GM19025 (cell line): ENCODE results near the gene ANKS1B.

Experiments
- ATAC-seq: cut with Tn5 transposase; IDR thresholded peaks from one replicate; pipeline ENCODE4 v1.9.1; 2021; ENCODE audit warnings: mild to moderate bottlenecking, low read depth, moderate library complexity; ENCODE audit not compliant: unreplicated experiment

Gene ANKS1B

DNA sequence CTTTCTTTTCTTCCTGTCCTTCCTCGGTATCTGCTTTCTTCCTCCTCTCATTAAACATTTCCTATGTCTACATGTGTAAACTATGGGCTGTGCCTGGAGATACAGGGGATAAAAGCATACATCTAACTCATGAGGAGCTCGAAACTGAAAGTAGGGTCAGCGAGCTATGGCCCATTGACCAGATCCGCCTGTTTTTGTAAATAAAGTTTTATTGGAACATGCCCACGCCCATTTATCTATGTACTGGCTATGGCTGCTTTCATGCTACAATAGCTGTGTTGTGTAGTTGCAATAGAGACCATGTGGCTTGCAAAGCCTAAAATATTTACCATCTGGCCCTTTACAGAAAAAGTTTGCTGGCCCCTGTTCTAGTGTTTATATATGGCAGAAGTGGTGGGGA lies 838.0 kb downstream of the ANKS1B start:
- ATAC-seq = no peak

- no peak for ATAC-seq
Observed at GRCh38 chr12:99146185-99146584, 838.6 kb downstream of the ANKS1B start.

GRCh38 chr12:99142651-99143050 lies 842.1 kb downstream of the ANKS1B start:
- ATAC-seq = no peak

- ATAC-seq = no peak
Observed at GRCh38 chr12:99140017-99140720, 844.6 kb downstream of the ANKS1B start.

GRCh38 chr12:99138393-99138792 lies 846.3 kb downstream of the ANKS1B start:
- no peak for ATAC-seq

DNA sequence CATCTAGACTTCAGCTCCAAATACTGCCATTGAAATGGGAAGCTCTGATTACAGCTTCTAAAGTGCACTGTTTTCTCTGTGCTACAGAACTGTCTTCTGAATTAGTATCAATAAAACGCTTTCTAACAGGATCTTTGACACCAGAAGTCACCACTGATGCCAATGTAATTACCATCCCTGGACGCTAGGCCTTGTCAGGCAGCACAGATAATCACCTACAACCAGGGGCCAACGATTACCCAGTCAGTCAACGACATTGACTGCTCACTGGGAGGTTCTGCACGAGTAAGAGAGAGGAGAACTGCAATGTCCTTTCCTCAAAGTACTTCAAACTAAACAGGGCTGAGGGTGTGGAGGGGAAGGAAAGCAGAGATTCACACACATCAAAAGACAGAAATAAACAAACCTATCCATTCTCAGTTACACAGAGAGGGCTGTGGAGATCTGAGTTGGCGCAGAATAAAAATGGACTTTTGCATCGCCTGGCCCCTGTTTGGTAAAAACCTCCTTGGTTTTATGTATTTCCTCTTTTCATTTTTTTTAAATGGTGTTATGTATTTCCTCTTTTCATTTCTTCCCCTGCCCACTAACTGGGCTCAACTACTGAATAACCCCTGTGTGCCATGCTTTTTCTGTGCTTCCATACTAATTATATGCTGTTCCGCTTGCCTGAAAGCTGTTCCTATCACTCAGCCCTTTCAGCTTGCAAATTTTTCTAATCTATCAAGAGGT lies 847.4 kb downstream of the ANKS1B start:
- ATAC-seq = no peak

- ATAC-seq = no peak
Observed at GRCh38 chr12:99136516-99136915, 848.2 kb downstream of the ANKS1B start.

- ATAC-seq = no peak
Observed at GRCh38 chr12:99135376-99135775, 849.4 kb downstream of the ANKS1B start.

GRCh38 chr12:99133401-99133800 lies 851.3 kb downstream of the ANKS1B start:
- no peak for ATAC-seq

DNA sequence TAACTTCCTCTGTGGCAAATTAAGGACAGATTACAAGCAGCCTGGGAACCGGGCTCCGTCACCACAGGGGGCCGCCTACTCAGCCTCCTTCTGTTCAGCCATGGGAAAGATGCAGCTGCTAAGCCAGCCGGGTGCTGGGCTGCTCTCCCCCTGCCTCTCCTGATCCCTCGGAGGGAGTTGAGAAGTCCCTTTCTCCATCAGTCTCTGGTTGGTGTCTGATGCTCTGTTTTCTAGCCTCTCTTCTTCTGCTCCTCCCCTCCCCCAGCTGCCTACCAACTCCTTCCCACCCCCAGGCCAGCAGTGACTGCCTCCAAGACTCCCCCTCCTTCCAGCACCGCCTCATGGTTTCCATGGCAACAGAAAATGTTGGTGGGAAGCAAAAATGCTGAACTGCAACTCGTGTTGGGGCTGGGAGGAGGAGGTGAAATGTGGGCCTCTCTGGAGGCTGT lies 853.0 kb downstream of the ANKS1B start:
- peak; percentile 20 for ATAC-seq

DNA sequence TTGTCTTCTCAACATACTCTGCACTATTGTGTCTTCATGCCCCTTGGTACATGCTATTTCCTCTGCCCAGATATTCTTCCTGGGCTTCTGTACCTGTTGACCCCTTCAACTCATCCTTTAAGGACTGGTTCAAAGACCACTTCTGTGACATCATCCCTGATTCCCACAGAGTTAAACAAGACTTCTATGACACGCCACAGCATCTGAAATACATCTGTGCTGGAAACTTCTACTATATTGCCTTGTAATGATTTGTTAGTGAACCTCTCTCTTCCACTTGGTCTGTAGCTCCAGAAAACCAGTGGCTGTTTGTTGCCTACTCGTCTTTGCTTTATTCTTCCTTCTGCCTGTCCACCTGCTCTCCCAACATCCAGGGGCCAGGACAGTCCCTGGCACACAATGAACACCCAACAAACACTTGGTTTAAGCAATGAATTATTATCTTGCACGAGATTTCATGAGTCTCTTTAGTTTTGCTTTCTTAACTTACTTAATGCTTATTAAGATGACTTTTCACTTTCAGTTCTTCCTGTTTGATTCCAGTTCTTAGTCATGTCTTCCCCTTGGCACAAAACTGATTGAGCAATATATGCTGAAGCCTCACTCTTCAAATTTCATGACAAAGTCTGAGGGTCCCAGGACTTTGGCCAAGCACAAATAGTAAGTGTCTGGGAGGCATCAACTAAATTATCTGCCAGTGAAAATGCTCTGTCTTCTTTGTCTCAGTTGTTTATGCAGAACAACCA lies 853.8 kb downstream of the ANKS1B start:
- peak; percentile 84 for ATAC-seq

GRCh38 chr12:99128246-99128802 lies 856.4 kb downstream of the ANKS1B start:
- ATAC-seq = no peak

DNA sequence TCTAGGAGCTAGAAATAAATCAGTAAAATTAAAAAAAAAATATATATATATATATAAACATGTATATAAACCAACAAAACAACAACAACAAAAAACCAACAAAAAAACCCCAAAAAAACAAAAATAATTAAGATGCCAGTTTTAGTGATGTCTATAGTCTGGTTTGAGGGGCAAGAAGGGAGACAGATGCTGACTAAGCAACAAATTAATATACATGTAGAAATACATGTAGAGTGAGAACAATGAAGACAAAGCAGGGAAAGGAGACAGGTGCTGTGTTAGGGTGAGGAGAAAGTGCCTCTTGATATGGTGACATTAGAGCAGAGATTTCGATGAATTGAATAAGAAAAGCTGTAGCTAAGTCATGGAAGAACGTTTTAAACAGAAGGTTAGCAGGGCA lies 861.8 kb downstream of the ANKS1B start:
- no peak for ATAC-seq

DNA sequence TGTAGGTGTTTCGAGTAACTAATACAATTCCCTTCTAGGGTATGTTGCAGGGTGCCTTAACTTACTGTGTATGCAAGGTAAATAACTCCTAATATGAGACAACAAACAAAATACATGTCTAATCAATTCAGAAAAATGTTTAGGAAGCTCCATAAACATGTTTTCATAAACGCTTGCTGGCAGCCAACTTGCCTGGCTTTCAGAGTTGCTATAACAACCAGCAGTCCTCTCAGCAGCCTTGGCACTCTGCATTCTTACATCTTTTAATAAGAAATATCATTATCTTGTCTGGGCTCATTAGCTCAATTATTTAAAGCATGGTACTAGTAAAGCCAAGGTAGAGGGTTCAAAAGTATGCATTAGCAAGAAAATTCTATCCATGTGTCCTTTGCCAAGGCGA lies 862.2 kb downstream of the ANKS1B start:
- ATAC-seq = no peak

- ATAC-seq = no peak
Observed at GRCh38 chr12:99121546-99121945, 863.2 kb downstream of the ANKS1B start.

- ATAC-seq = no peak
Observed at GRCh38 chr12:99119943-99120342, 864.8 kb downstream of the ANKS1B start.

- no peak for ATAC-seq
Observed at GRCh38 chr12:99119449-99119848, 865.3 kb downstream of the ANKS1B start.

GRCh38 chr12:99111600-99111999 lies 873.1 kb downstream of the ANKS1B start:
- ATAC-seq = no peak

- no peak for ATAC-seq
Observed at GRCh38 chr12:99110868-99111267, 873.9 kb downstream of the ANKS1B start.

DNA sequence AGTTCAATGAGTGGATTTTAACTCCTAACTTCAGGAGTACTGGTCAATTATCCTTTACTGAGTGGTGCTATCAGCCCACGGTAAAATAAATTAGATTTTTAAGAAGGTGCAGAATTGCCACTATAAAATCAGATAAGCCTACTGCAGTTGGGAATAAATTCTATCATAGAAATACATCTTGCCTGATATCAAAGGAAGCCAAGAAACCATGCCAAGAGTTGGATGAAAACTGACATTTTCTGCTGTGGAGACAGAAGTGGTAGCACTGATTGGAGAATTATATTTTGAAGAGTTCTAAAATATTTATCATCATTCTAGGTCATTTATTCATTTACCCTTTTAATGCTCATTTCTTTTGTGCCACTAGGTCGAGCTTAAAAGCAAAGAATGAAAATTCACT lies 874.5 kb downstream of the ANKS1B start:
- no peak for ATAC-seq

DNA sequence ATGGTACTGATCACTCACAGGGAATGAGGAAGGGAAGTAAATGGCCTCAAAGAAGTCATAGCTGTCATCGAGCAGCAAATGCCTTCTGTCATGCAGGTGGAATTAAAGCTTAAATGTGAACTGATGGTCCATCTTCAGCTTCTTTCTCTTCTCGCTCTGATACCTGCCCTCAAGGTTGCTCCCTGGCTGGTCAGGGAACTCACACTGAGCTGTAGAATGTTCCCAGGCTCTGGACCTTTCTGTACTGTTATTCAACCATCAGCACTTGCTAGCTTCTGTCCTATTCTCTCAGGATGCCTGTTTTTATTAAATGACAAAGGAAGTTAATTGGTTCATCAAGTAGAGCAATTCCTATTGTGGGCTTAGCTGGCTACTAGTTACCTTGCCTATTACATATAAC lies 875.8 kb downstream of the ANKS1B start:
- ATAC-seq = no peak
